Measurements from ENCODE around the gene ALK.

DNA sequence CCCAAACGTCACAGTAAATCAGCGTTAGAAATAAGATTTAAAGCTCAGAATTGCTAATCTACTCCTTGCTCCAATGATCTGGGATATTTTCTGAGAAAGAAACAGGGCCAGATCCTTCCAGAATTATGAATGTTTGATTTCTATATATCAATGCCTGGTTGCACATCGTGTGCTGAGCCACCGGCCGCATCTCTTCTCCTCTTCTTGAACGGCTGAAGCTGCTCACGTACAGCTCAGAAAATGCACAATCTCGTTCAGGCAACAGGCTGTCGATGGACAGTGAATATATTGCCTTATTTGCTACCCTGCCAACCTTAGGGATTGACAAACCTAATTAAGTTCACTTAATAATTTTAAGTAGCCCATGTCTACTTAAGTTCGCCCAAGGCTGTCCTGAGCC is 636.7 kb downstream of the ALK start:
- TF ChIP-seq, protein P1, sequence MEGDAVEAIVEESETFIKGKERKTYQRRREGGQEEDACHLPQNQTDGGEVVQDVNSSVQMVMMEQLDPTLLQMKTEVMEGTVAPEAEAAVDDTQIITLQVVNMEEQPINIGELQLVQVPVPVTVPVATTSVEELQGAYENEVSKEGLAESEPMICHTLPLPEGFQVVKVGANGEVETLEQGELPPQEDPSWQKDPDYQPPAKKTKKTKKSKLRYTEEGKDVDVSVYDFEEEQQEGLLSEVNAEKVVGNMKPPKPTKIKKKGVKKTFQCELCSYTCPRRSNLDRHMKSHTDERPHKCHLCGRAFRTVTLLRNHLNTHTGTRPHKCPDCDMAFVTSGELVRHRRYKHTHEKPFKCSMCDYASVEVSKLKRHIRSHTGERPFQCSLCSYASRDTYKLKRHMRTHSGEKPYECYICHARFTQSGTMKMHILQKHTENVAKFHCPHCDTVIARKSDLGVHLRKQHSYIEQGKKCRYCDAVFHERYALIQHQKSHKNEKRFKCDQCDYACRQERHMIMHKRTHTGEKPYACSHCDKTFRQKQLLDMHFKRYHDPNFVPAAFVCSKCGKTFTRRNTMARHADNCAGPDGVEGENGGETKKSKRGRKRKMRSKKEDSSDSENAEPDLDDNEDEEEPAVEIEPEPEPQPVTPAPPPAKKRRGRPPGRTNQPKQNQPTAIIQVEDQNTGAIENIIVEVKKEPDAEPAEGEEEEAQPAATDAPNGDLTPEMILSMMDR (IDR thresholded peaks at IDR 0.05): no peak
- TF ChIP-seq POLR2AphosphoS5 (IDR thresholded peaks at IDR 0.05): no peak
- no peak for TF ChIP-seq POLR2A (IDR thresholded peaks at IDR 0.05)
- TF ChIP-seq EP300 (IDR thresholded peaks at IDR 0.05): no peak
